Middle frontal gyrus (tissue), 1 donor: ENCODE results near the gene CD300LB.

ENCODE experiments used
- DNase-seq: peaks from one replicate; pipeline ENCODE4 v3.0.0-alpha.2; 2015; ENCODE audit warnings: low spot score; ENCODE audit errors: extremely low spot score

The CD300LB gene

GRCh38 chr17:74549343-74549742 is 18.1 kb upstream of the CD300LB start:
- no peak for DNase-seq

- DNase-seq, result no peak
Observed at GRCh38 chr17:74547736-74548135, 16.5 kb upstream of the CD300LB start.

GRCh38 chr17:74547264-74547663 is 16.0 kb upstream of the CD300LB start:
- no peak for DNase-seq

GRCh38 chr17:74546586-74546985 is 15.3 kb upstream of the CD300LB start:
- DNase-seq, result no peak

GRCh38 chr17:74545843-74546230 is 14.6 kb upstream of the CD300LB start, which contains the start of gene CD300C:
CD300C (minus strand) TSS chr17:74546115; CDS start chr17:74545782, 333 bp downstream.
- no peak for DNase-seq

GRCh38 chr17:74544991-74545842 is 13.9 kb upstream of the CD300LB start:
- no peak for DNase-seq

GRCh38 chr17:74543891-74544760 is 12.9 kb upstream of the CD300LB start:
- no peak for DNase-seq

GRCh38 chr17:74543406-74543805 is 12.1 kb upstream of the CD300LB start:
- DNase-seq, result no peak

- DNase-seq, result no peak
Observed at GRCh38 chr17:74542727-74543383, 11.6 kb upstream of the CD300LB start.

- DNase-seq, result no peak
Observed at GRCh38 chr17:74542166-74542565, 10.9 kb upstream of the CD300LB start.

GRCh38 chr17:74541176-74542111 is 10.2 kb upstream of the CD300LB start:
- DNase-seq, result no peak

- DNase-seq, result no peak
Observed at GRCh38 chr17:74539281-74539820, 8.1 kb upstream of the CD300LB start.

- DNase-seq, result no peak
Observed at GRCh38 chr17:74536890-74537289, 5.6 kb upstream of the CD300LB start.

- no peak for DNase-seq
Observed at GRCh38 chr17:74532115-74532514, 840 bp upstream of the CD300LB start.

- DNase-seq, result no peak
Observed at GRCh38 chr17:74530831-74531150, 484 bp downstream of the CD300LB start.

- DNase-seq, result no peak
Observed at GRCh38 chr17:74529243-74529642, 2.0 kb downstream of the CD300LB start.

- DNase-seq, result peak; percentile 13
Observed at GRCh38 chr17:74528491-74529199, 2.6 kb downstream of the CD300LB start.

GRCh38 chr17:74527756-74528155 is 3.5 kb downstream of the CD300LB start:
- DNase-seq, result no peak

- no peak for DNase-seq
Observed at GRCh38 chr17:74527081-74527480, 4.2 kb downstream of the CD300LB start.

GRCh38 chr17:74526681-74527080 is 4.6 kb downstream of the CD300LB start:
- no peak for DNase-seq
